K562 (cell line): ENCODE data around the gene NOTCH1. TPM values are rescaled to one million over a fixed set of nuclear protein-coding genes. Genes with fewer than 3 reads are reported as not detected.

Experiments used
- CBX5 ChIP-seq: IDR thresholded peaks from 2 replicates; pipeline ENCODE4 v1.6.1; 2014; ENCODE audit warnings: low read depth, borderline replicate concordance
- CREM ChIP-seq: IDR thresholded peaks from 2 replicates; pipeline ENCODE4 v1.6.1; 2014; ENCODE audit warnings: antibody characterized with exemption, low read depth
- HNRNPLL ChIP-seq: fragments of 200-400 bp; formaldehyde crosslinking; IDR thresholded peaks from 2 replicates; pipeline ENCODE4 v1.6.1; 2017; ENCODE audit warnings: low read length, low read depth, mild to moderate bottlenecking; ENCODE audit not compliant: poor library complexity, severe bottlenecking
- KDM5B ChIP-seq: fragments of 200-600 bp; sonication (generic); IDR thresholded peaks from 2 replicates; pipeline ENCODE4 v1.6.1; 2012; ENCODE audit warnings: low read depth, mild to moderate bottlenecking, moderate library complexity, low read length, control low read depth, inconsistent platforms; ENCODE audit not compliant: insufficient replicate concordance
- POLR2G ChIP-seq: fragments of 200-400 bp; formaldehyde crosslinking; IDR thresholded peaks from 2 replicates; pipeline ENCODE4 v1.6.1; 2017; ENCODE audit warnings: low read depth, mild to moderate bottlenecking, antibody characterized with exemption, low read length, moderate library complexity
- POLR2H ChIP-seq: IDR thresholded peaks from 2 replicates; pipeline ENCODE4 v1.6.1; 2016; ENCODE audit warnings: missing genetic modification characterization, low read depth, mild to moderate bottlenecking, control low read depth, missing compliant biosample characterization, moderate library complexity
- RBM34 ChIP-seq: fragments of 200-400 bp; formaldehyde crosslinking; IDR thresholded peaks from 2 replicates; pipeline ENCODE4 v1.6.1; 2018; ENCODE audit warnings: low read length, borderline replicate concordance; ENCODE audit not compliant: insufficient read depth
- SMAD2 ChIP-seq: fragments of 150-350 bp; IDR thresholded peaks from 2 replicates; pipeline ENCODE4 v1.6.1; 2014; ENCODE audit warnings: low read depth, mild to moderate bottlenecking, low read length
- ZNF253 ChIP-seq: fragments of 250-450 bp; sonication (Bioruptor Pico); conservative IDR thresholded peaks from 2 replicates; pipeline ENCODE4 v1.6.1; 2021; ENCODE audit warnings: mild to moderate bottlenecking
- ZNF445 ChIP-seq: fragments of 250-450 bp; sonication (Bioruptor Pico); IDR thresholded peaks from 2 replicates; pipeline ENCODE4 v1.4.0; 2020; ENCODE audit warnings: low read depth, mild to moderate bottlenecking, moderate library complexity
- polyA plus RNA-seq, 8 experiments: library from polyadenylated mRNA; depleted of rRNA in 4 of 8; stranded (reverse) in 5 of 8; unstranded in 3 of 8; fragments of >200 nt; fragmentation: Nextera tagmentation in 2 of 8; fragmentation: Illumina TruSeq in 1 of 8; extraction: Ambion mirVana in 2 of 8; extraction: Trizol in 1 of 8; gene quantifications; 2 replicates each; pipeline versions ENCODE4 v1.2.1 to v1.2.3, GENCODE V29; 2011 to 2014; ENCODE audit warnings: inconsistent platforms in 1 of 8, missing spikeins in 1 of 8
- total RNA-seq, 7 experiments: library from RNA; depleted of rRNA in 6 of 7; stranded (reverse); fragments of >200 nt in 6 of 7; fragmentation: Illumina TruSeq in 2 of 7; extraction: Trizol in 2 of 7; gene quantifications; 2 replicates each; pipeline versions ENCODE4 v1.2.1 to v1.2.3, GENCODE V29; 2011 to 2021; ENCODE audit warnings: low replicate concordance in 1 of 7
- TF ChIP-seq, protein P1 (sequence below): sonication (generic); formaldehyde crosslinking; IDR thresholded peaks from 2 replicates; pipeline ENCODE4 v1.9.0; 2022; ENCODE audit warnings: mild to moderate bottlenecking, missing genetic modification reagents
- TF ChIP-seq, protein P2 (sequence below): fragments of 450-650 bp; IDR thresholded peaks from 2 replicates; pipeline ENCODE4 v1.6.1; 2016; ENCODE audit warnings: low read depth, mild to moderate bottlenecking, moderate library complexity
- TF ChIP-seq, protein P3 (sequence below): fragments of 250-450 bp; sonication (Bioruptor Pico); IDR thresholded peaks from 2 replicates; pipeline ENCODE4 v1.8.0; 2022; ENCODE audit warnings: moderate library complexity, mild to moderate bottlenecking, inconsistent platforms
- TF ChIP-seq, protein P4 (sequence below), 2 experiments: fragments of 450-650 bp in 1 of 2; sonication (generic) in 1 of 2; formaldehyde crosslinking in 1 of 2; IDR thresholded peaks in 1 of 2; conservative IDR thresholded peaks in 1 of 2; 2 replicates each; pipeline versions ENCODE4 v1.6.1 to v1.8.1; 2016 to 2023; ENCODE audit warnings: mild to moderate bottlenecking in 2 of 2, moderate library complexity in 2 of 2, inconsistent platforms in 1 of 2, missing genetic modification reagents in 1 of 2
- TF ChIP-seq, protein P5 (sequence below): fragments of 250-450 bp; sonication (Bioruptor Pico); IDR thresholded peaks from 2 replicates; pipeline ENCODE4 v1.4.0; 2020; ENCODE audit warnings: borderline replicate concordance

NOTCH1 gene
- total and polyA plus RNA-seq, 9 of the 15 experiments (the other 6 are each of a cell fraction or from before 2014, with no cell fraction given) = 0.03 to 31.4 (median 2.3) TPM

DNA sequence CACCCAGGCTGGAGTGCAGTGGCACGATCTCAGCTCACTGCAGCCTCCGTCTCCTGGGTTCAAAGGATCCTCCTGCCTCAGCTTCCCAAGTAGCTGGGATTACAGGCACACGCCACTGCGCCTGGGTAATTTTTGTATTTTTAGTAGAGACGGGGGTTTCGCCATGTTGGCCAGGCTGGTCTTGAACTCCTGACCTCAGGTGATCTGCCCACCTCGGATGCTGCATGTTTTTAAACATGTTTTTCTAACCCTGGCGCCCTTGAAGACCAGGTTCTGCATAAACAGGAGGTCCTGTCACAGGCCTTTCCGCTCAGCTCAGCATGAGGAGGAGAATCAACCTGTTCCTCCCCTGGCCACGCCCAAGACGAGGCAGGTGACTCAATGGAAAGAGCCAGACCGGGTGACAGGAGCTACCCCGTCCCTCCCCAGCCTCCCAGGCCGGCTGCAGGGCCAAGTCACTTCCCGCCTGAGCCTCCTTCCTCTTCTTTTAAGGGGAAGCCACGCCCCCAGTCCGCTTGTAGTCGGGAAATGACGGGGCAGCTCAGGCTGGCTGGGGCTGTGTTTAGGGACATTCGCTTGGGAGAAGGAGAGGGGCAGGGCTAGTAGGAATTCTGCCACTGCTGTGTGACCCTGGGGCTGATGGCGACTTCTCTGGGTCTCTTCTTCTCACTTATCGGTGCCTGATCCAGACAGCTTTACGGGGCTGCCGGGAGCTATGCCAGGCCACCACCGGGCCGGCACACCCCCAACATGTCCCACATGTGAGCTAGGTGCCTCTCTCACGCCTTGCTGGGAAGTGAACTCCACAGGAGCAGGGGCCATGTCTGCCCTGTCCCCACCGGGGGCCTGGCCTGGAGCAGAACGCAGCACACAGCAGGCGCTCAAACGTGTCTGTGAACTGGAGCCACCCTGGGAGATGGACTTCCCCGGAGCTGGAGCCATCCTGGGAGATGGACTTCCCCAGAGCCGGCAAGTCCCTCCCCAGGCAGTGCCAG is 6.1 kb downstream of the NOTCH1 start (continued):
- TF ChIP-seq RBM34 = no peak
- TF ChIP-seq SMAD2 = no peak
- no peak for TF ChIP-seq KDM5B
- no peak for TF ChIP-seq POLR2H (tag)
- TF ChIP-seq, protein P1, sequence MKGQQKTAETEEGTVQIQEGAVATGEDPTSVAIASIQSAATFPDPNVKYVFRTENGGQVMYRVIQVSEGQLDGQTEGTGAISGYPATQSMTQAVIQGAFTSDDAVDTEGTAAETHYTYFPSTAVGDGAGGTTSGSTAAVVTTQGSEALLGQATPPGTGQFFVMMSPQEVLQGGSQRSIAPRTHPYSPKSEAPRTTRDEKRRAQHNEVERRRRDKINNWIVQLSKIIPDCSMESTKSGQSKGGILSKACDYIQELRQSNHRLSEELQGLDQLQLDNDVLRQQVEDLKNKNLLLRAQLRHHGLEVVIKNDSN = peak; percentile 71
- TF ChIP-seq HNRNPLL = no peak
- TF ChIP-seq, protein P2, sequence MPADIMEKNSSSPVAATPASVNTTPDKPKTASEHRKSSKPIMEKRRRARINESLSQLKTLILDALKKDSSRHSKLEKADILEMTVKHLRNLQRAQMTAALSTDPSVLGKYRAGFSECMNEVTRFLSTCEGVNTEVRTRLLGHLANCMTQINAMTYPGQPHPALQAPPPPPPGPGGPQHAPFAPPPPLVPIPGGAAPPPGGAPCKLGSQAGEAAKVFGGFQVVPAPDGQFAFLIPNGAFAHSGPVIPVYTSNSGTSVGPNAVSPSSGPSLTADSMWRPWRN = no peak
- no peak for TF ChIP-seq ZNF253 (CRISPR knock-in tag)
- TF ChIP-seq, protein P3, sequence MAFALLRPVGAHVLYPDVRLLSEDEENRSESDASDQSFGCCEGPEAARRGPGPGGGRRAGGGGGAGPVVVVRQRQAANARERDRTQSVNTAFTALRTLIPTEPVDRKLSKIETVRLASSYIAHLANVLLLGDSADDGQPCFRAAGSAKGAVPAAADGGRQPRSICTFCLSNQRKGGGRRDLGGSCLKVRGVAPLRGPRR (CRISPR knock-in tag) = 0 out of 2 replicates have a peak, but pooled peaks have one; percentile 65
- TF ChIP-seq, protein P4, sequence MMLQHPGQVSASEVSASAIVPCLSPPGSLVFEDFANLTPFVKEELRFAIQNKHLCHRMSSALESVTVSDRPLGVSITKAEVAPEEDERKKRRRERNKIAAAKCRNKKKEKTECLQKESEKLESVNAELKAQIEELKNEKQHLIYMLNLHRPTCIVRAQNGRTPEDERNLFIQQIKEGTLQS (IDR thresholded peaks at IDR 0.05) = peak; percentile 56
- TF ChIP-seq, protein P4 (CRISPR knock-in tag; conservative IDR thresholded peaks at IDR 0.05) = 0 out of 2 replicates have a peak, but pooled peaks have one; percentile 36
- TF ChIP-seq, protein P5, sequence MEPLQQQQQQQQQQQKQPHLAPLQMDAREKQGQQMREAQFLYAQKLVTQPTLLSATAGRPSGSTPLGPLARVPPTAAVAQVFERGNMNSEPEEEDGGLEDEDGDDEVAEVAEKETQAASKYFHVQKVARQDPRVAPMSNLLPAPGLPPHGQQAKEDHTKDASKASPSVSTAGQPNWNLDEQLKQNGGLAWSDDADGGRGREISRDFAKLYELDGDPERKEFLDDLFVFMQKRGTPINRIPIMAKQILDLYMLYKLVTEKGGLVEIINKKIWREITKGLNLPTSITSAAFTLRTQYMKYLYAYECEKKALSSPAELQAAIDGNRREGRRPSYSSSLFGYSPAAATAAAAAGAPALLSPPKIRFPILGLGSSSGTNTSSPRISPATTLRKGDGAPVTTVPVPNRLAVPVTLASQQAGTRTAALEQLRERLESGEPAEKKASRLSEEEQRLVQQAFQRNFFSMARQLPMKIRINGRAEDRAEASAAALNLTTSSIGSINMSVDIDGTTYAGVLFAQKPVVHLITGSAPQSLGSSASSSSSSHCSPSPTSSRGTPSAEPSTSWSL (CRISPR knock-in tag) = no peak
- no peak for TF ChIP-seq CBX5
- peak; percentile 61 for TF ChIP-seq POLR2G
- TF ChIP-seq ZNF445 = no peak
- TF ChIP-seq CREM = peak; percentile 59
